Measurements from ENCODE around the gene FBXL16.

The FBXL16 gene

DNA sequence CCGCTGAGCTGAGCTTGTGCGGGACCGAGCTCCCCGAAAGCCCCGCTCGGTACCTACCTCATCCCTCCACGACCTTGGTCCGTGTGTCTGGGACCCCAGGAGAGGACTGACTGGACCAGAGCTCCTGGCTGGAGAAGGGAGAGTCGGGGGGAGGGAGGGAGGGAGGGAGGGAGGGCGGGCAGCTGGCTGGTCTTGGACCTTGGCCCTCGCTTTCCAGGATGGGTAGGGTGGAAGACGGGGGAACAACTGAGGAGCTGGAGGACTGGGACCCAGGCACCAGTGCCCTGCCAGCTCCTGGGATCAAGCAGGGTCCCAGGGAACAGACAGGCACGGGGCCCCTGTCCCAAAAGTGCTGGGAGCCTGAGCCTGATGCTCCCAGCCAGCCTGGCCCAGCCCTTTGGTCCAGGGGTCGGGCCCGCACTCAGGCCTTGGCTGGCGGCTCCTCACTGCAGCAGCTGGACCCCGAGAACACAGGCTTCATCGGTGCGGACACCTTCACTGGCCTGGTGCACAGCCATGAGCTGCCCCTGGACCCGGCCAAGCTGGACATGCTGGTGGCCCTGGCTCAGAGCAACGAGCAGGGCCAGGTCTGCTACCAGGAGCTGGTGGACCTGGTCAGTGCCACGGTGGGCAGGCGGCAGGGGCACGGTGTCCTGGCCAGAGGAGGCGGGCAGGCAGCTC lies 29.6 kb downstream of the FBXL16 start:
- no peak overlapping the region for H3K4me3 ChIP-seq (ENCODE audit: low read depth, low read length)
- TF ChIP-seq, protein P1, sequence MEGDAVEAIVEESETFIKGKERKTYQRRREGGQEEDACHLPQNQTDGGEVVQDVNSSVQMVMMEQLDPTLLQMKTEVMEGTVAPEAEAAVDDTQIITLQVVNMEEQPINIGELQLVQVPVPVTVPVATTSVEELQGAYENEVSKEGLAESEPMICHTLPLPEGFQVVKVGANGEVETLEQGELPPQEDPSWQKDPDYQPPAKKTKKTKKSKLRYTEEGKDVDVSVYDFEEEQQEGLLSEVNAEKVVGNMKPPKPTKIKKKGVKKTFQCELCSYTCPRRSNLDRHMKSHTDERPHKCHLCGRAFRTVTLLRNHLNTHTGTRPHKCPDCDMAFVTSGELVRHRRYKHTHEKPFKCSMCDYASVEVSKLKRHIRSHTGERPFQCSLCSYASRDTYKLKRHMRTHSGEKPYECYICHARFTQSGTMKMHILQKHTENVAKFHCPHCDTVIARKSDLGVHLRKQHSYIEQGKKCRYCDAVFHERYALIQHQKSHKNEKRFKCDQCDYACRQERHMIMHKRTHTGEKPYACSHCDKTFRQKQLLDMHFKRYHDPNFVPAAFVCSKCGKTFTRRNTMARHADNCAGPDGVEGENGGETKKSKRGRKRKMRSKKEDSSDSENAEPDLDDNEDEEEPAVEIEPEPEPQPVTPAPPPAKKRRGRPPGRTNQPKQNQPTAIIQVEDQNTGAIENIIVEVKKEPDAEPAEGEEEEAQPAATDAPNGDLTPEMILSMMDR (IDR thresholded peaks at IDR 0.05; ENCODE audit: borderline replicate concordance, insufficient read depth, low read depth, low read length), result no peak

GRCh38 chr16:674968-675883 lies 30.4 kb downstream of the FBXL16 start, which contains the start of gene RHBDL1:
RHBDL1 (plus strand) TSS chr16:675671; CDS start chr16:675791, 120 bp downstream.
- no peak within 1 kb of the TSS for H3K4me3 ChIP-seq (ENCODE audit: low read depth, low read length)
- TF ChIP-seq, protein P1 (IDR thresholded peaks at IDR 0.05; ENCODE audit: borderline replicate concordance, insufficient read depth, low read depth, low read length), result no peak

- TF ChIP-seq, protein P1 (IDR thresholded peaks at IDR 0.05; ENCODE audit: borderline replicate concordance, insufficient read depth, low read depth, low read length), result no peak
Measured at GRCh38 chr16:674214-674881, 31.3 kb downstream of the FBXL16 start.

GRCh38 chr16:673399-673991 lies 32.1 kb downstream of the FBXL16 start:
- TF ChIP-seq, protein P1 (IDR thresholded peaks at IDR 0.05; ENCODE audit: borderline replicate concordance, insufficient read depth, low read depth, low read length), result no peak
- H3K4me3 ChIP-seq (ENCODE audit: low read depth, low read length), result no peak overlapping the region

More at GRCh38 chr16:674214-674881, 31.3 kb downstream of the FBXL16 start:
- H3K4me3 ChIP-seq (ENCODE audit: low read depth, low read length), result no peak overlapping the region

GRCh38 chr16:672851-673250 lies 32.8 kb downstream of the FBXL16 start:
- H3K4me3 ChIP-seq (ENCODE audit: low read depth, low read length), result no peak overlapping the region
- TF ChIP-seq, protein P1 (IDR thresholded peaks at IDR 0.05; ENCODE audit: borderline replicate concordance, insufficient read depth, low read depth, low read length), result no peak

DNA sequence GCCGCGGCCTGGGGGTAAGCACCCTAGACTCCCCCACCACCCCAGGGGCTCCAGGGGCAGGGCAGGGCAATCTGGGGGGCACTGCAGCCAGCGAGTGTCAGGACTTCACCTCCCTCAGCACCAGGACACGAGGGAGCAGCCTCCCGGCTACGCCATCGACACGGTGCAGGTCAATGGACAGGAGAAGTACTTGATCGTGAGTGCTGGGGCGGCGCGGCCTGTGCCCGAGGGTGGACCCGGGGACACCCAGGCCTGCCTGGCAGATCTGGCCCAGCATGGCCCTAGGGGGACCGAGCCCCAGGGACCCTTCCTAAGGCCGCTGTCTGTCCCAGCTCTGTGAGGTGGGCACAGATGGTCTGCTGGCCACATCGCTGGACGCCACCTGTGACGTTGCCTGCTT lies 33.2 kb downstream of the FBXL16 start:
- H3K4me3 ChIP-seq (ENCODE audit: low read depth, low read length), result no peak overlapping the region
- TF ChIP-seq, protein P1 (IDR thresholded peaks at IDR 0.05; ENCODE audit: borderline replicate concordance, insufficient read depth, low read depth, low read length), result no peak

All from GM12875 (cell line).